Endothelial cell of umbilical vein (primary cell): Measurements from ENCODE around the gene ENGASE. TPM values are rescaled to one million over a fixed set of nuclear protein-coding genes. Genes with fewer than 3 reads are reported as not detected.
A peak's percentile ranks its signal among the peaks of the same experiment; 100 is the strongest.

Experiments
- BruUV-seq: library from RNA; stranded (reverse); fragments of 400-500 nt; replicated peaks from 2 replicates; lab custom pipeline; 2021; lab: Mats Ljungman, UMichigan
- CTCF ChIA-PET: fragments of 300-600, 350-600 bp; sonication (Branson Sonifier 250); formaldehyde crosslinking; loops from one replicate; lab custom pipeline; 2021; ENCODE audit warnings: antibody characterized with exemption, inconsistent platforms; lab: Charles Lee
- POLR2A ChIA-PET: fragments of 300-600, 350-600 bp; sonication (Branson Sonifier 250); formaldehyde crosslinking; loops from one replicate; lab custom pipeline; 2021; ENCODE audit warnings: antibody characterized with exemption, inconsistent platforms; lab: Charles Lee
- DNase-seq: peaks from one replicate; pipeline ENCODE4 v3.0.0-alpha.2; 2011; ENCODE audit warnings: low read depth, low spot score
- FAIRE-seq: peaks from 2 replicates; lab custom pipeline; 2011; peaks lifted over from hg19 to GRCh38; lab: Jason Lieb, UNC
- H2AFZ ChIP-seq: 2 replicates; pipeline ENCODE4 v1.6.0; 2012; ENCODE audit warnings: low read depth, low read length, control low read depth, inconsistent platforms
- H3K27ac ChIP-seq: 2 replicates; pipeline ENCODE4 v1.5.1; 2011; ENCODE audit warnings: low read depth, mild to moderate bottlenecking, control low read depth, low read length, moderate library complexity; ENCODE audit not compliant: insufficient read depth
- H3K27me3 ChIP-seq, 2 experiments: 2 replicates each; pipeline versions ENCODE4 v1.6.0 to v1.6.1; 2011; ENCODE audit warnings: low read length in 2 of 2, mixed read lengths in 1 of 2; ENCODE audit not compliant: control insufficient read depth in 2 of 2, insufficient read depth in 2 of 2
- H3K36me3 ChIP-seq, 2 experiments: 2 replicates in 1 of 2; 3 replicates in 1 of 2; pipeline ENCODE4 v1.5.1; 2011; ENCODE audit warnings: low read length in 2 of 2, mild to moderate bottlenecking in 1 of 2, moderate library complexity in 1 of 2; ENCODE audit not compliant: control insufficient read depth in 2 of 2, insufficient read depth in 2 of 2; ENCODE audit errors: extremely low read depth in 1 of 2
- H3K4me1 ChIP-seq: 3 replicates; pipeline ENCODE4 v1.5.1; 2011; ENCODE audit warnings: mild to moderate bottlenecking, low read length; ENCODE audit not compliant: control insufficient read depth, insufficient read depth; ENCODE audit errors: extremely low read depth
- H3K4me2 ChIP-seq: 2 replicates; pipeline ENCODE4 v1.6.1; 2011; ENCODE audit warnings: low read length, control low read depth, mixed read lengths; ENCODE audit not compliant: insufficient read depth
- H3K4me3 ChIP-seq, 3 experiments: fragments of 200-600 bp in 1 of 3; sonication (generic), shearing (Covaris generic) in 1 of 3; replicated peaks in 1 of 3; 2 replicates each; pipeline ENCODE4 v1.5.1; 2011 to 2016; ENCODE audit warnings: control low read depth in 3 of 3, low read length in 3 of 3, mild to moderate bottlenecking in 2 of 3, inconsistent platforms in 1 of 3, low read depth in 1 of 3, moderate library complexity in 1 of 3; ENCODE audit not compliant: insufficient read depth in 1 of 3
- H3K79me2 ChIP-seq: 2 replicates; pipeline ENCODE4 v1.6.0; 2012; ENCODE audit warnings: low read length, inconsistent platforms; ENCODE audit not compliant: control insufficient read depth, insufficient read depth
- H3K9ac ChIP-seq: replicated peaks from 2 replicates; pipeline ENCODE3; 2011; ENCODE audit warnings: low read length, control low read depth; ENCODE audit not compliant: insufficient read depth; ENCODE audit errors: extremely low read depth
- H3K9me1 ChIP-seq: replicated peaks from 3 replicates; pipeline ENCODE4 v1.6.0; 2011; ENCODE audit warnings: mild to moderate bottlenecking, low read length; ENCODE audit not compliant: control insufficient read depth, insufficient read depth; ENCODE audit errors: extremely low read depth
- H3K9me3 ChIP-seq: replicated peaks from 2 replicates; pipeline ENCODE4 v1.5.1; 2012; ENCODE audit warnings: low read length, inconsistent platforms; ENCODE audit not compliant: control insufficient read depth, insufficient read depth
- H4K20me1 ChIP-seq: replicated peaks from 2 replicates; pipeline ENCODE3; 2011; ENCODE audit warnings: mild to moderate bottlenecking, low read length; ENCODE audit not compliant: control insufficient read depth, insufficient read depth; ENCODE audit errors: extremely low read depth
- CTCF ChIP-seq, 2 donors: IDR thresholded peaks; 1 replicate in 1 of 2; 2 replicates in 1 of 2; pipeline ENCODE4 v1.5.1; 2011; ENCODE audit warnings: low read length in 2 of 2, mild to moderate bottlenecking in 2 of 2, moderate library complexity in 2 of 2, control low read depth in 1 of 2, inconsistent platforms in 1 of 2, low read depth in 1 of 2; ENCODE audit not compliant: insufficient read depth in 1 of 2; ENCODE audit errors: extremely low read depth in 1 of 2
- EZH2 ChIP-seq: IDR thresholded peaks from 2 replicates; pipeline ENCODE4 v1.6.1; 2012; ENCODE audit warnings: borderline replicate concordance, low read depth, mild to moderate bottlenecking, moderate library complexity, low read length, inconsistent platforms; ENCODE audit not compliant: severe bottlenecking
- FOS ChIP-seq: IDR thresholded peaks from 2 replicates; pipeline ENCODE4 v1.6.1; 2011; ENCODE audit warnings: mild to moderate bottlenecking, low read length, moderate library complexity, borderline replicate concordance; ENCODE audit not compliant: insufficient read depth
- GATA2 ChIP-seq: IDR thresholded peaks from 2 replicates; pipeline ENCODE4 v1.7.0; 2011; ENCODE audit warnings: low read depth, mild to moderate bottlenecking, moderate library complexity, mixed read lengths, low read length; ENCODE audit not compliant: insufficient read length, insufficient read depth
- JUN ChIP-seq: IDR thresholded peaks from 2 replicates; pipeline ENCODE4 v1.6.1; 2011; ENCODE audit warnings: borderline replicate concordance, low read depth; ENCODE audit not compliant: insufficient read length, insufficient read depth
- MAX ChIP-seq: IDR thresholded peaks from 2 replicates; pipeline ENCODE4 v1.6.1; 2011; ENCODE audit not compliant: insufficient read depth, insufficient read length
- MYC ChIP-seq: IDR thresholded peaks from one replicate; pipeline ENCODE4 v1.6.1; 2011; ENCODE audit warnings: mild to moderate bottlenecking, low read depth, low read length
- POLR2A ChIP-seq: IDR thresholded peaks from 2 replicates; pipeline ENCODE4 v1.6.1; 2012; ENCODE audit warnings: low read depth, mild to moderate bottlenecking, control low read depth, low read length
- POLR2AphosphoS5 ChIP-seq: IDR thresholded peaks from 2 replicates; pipeline ENCODE4 v1.6.1; 2012; ENCODE audit warnings: low read depth, mild to moderate bottlenecking, control low read depth, low read length, moderate library complexity; ENCODE audit not compliant: insufficient read depth
- dilution Hi-C: fragments of 300-500 bp; cut with MboI; formaldehyde crosslinking; loops from one replicate; pipeline ENCODE4 v1.15.0; 2019; ENCODE audit warnings: low sequenced_read_pairs; ENCODE audit not compliant: extremely low pct_ligation_motif_present
- intact Hi-C: fragments of 100-400 bp; cut with micrococcal nuclease; formaldehyde crosslinking; loops from one replicate; pipeline ENCODE4 v1.10.0; 2022
- polyA plus RNA-seq, 4 experiments: library from polyadenylated mRNA; depleted of rRNA in 3 of 4; stranded (reverse) in 3 of 4; unstranded in 1 of 4; fragments of >200 nt; gene quantifications; 2 replicates each; pipeline versions ENCODE4 v1.2.1 to v1.2.3, GENCODE V29; 2011 to 2012; ENCODE audit warnings: missing spikeins in 1 of 4
- total RNA-seq: library from RNA; stranded (reverse); gene quantifications from 2 replicates; pipeline ENCODE4 v1.2.3, GENCODE V29; 2021

Gene ENGASE
- total and polyA plus RNA-seq, 2 donors (not counting 3 experiments of a cell fraction or from before 2014, with no cell fraction given), result 13.7 to 20.8 TPM

GRCh38 chr17:79075861-79076406 is 1.3 kb downstream of the ENGASE start:
- peak overlapping the region in 1 of 3 experiments; percentile 71 for H3K4me3 ChIP-seq
- TF ChIP-seq POLR2AphosphoS5 (no peak), CTCF (IDR thresholded peaks at IDR 0.05; ENCODE audit: extremely low read depth in 1 of 2, insufficient read depth in 1 of 2, low read depth in 1 of 2, low read length in 2 of 2) (no peak), MYC (no peak), GATA2 (no peak), EZH2 (no peak), POLR2A (no peak), FOS (no peak), MAX (no peak), JUN (no peak)
- intact Hi-C loops, result loop anchor here (2.0 kb wide), 1 partner anchor 23 kb away; no protein-coding TSS in a partner anchor
- no TSS peak for BruUV-seq
- FAIRE-seq, result no peak
- peak overlapping the region; percentile 64 for H3K9ac ChIP-seq
- H4K20me1 ChIP-seq, result no peaks in the 10 kb centered on the region
- H3K27ac ChIP-seq, result no peak overlapping the region
- H3K36me3 ChIP-seq, result peaks cover 0 to 16% of the 10 kb centered on the region in 2 experiments
- no peaks in the 10 kb centered on the region for H3K9me3 ChIP-seq
- CTCF ChIA-PET, result interaction anchor here (1.0 to 6.5 kb wide), 4 partner anchors 9 to 316 kb away, joined by 3 to 46 read pairs (median 14); no protein-coding TSS in a partner anchor
- H3K4me1 ChIP-seq, result peaks cover 8% of the 10 kb centered on the region
- H3K4me2 ChIP-seq, result peak overlapping the region; percentile 66
- dilution Hi-C loops, result no loop called here
- H3K9me1 ChIP-seq, result no peaks in the 10 kb centered on the region
- H3K27me3 ChIP-seq, result no peaks in the 10 kb centered on the region
- H2AFZ ChIP-seq, result no peak overlapping the region
- no peak for DNase-seq
- no peaks in the 10 kb centered on the region for H3K79me2 ChIP-seq
- POLR2A ChIA-PET, result no interaction called here
